ENCODE results near the gene BOLA1. TPM values are rescaled to one million over a fixed set of nuclear protein-coding genes. Genes with fewer than 3 reads are reported as not detected.

Gene BOLA1
- total and polyA plus RNA-seq, 8 donors = 11.4 to 20.1 (median 15.6) TPM

DNA sequence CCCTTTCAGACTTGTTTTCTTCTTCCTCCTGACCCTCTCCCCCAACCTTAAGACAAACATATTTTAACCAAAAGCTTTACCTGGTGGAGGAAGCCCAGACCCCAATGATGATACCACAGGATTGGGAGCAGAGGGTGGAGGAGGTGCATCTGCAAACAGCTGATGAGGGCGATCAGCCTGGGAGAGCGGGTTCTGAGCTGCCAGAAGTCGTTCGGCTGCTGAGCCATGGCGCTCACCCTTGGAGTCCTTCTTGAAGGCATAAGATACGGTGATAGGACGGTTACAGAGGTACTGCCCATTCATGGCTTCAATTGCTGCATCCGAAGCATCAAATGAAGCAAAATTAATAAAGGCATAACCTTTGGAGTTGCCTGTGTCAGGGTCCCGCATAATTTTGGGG lies 26.9 kb downstream of the BOLA1 start:
- no peak for DNase-seq
- no peak overlapping the region for H3K27ac ChIP-seq
- TF ChIP-seq, protein P1, sequence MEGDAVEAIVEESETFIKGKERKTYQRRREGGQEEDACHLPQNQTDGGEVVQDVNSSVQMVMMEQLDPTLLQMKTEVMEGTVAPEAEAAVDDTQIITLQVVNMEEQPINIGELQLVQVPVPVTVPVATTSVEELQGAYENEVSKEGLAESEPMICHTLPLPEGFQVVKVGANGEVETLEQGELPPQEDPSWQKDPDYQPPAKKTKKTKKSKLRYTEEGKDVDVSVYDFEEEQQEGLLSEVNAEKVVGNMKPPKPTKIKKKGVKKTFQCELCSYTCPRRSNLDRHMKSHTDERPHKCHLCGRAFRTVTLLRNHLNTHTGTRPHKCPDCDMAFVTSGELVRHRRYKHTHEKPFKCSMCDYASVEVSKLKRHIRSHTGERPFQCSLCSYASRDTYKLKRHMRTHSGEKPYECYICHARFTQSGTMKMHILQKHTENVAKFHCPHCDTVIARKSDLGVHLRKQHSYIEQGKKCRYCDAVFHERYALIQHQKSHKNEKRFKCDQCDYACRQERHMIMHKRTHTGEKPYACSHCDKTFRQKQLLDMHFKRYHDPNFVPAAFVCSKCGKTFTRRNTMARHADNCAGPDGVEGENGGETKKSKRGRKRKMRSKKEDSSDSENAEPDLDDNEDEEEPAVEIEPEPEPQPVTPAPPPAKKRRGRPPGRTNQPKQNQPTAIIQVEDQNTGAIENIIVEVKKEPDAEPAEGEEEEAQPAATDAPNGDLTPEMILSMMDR (IDR thresholded peaks at IDR 0.05) = no peak
- no peaks in the 10 kb centered on the region for H3K9me3 ChIP-seq
- peaks cover 7 to 51% of the 10 kb centered on the region in 2 donors for H3K4me1 ChIP-seq
- intact Hi-C loops (cut with DNase I) = no loop called here
- no peaks in the 10 kb centered on the region for H3K27me3 ChIP-seq
- no peak for ATAC-seq
- H3K36me3 ChIP-seq = peaks cover 0 to 54% of the 10 kb centered on the region in 2 donors
- H3K4me3 ChIP-seq = peak overlapping the region in 1 of 2 donors; percentile 89

DNA sequence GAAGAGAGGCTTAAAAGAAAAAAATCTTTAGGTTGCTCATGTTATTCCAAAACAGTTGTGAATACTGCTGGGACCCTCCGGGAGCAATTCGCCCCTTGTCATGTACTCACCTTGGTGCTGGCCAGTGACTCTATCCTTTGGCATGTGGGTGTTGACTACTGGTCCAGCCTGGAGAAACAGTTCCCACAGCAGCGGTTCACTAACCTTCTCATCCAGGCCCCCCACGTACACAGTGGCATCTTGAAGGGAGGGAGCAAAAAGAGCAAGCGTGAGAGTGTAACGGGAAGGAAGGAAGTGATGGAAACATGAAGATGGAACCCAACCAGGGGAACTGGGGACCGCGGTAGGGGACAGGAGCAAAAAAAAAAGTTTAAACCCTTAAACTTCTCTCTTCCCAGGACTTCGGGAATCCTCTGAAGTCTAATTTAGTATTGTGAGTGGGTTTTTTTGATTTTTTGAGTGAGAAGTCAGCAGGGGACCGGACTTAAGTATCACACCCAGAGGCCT lies 27.7 kb downstream of the BOLA1 start:
- intact Hi-C loops (cut with DNase I) = no loop called here
- Histone ChIP-seq H3K4me1 (peaks cover 7 to 56% of the 10 kb centered on the region in 2 donors), H3K27me3 (no peaks in the 10 kb centered on the region), H3K4me3 (peak overlapping the region; percentile 80 to 89), H3K27ac (peak overlapping the region; percentile 96 to 98), H3K9me3 (no peaks in the 10 kb centered on the region), H3K36me3 (peaks cover 0 to 46% of the 10 kb centered on the region in 2 donors)
- TF ChIP-seq, protein P1 (IDR thresholded peaks at IDR 0.05) = no peak
- no peak for DNase-seq
- no peak for ATAC-seq

DNA sequence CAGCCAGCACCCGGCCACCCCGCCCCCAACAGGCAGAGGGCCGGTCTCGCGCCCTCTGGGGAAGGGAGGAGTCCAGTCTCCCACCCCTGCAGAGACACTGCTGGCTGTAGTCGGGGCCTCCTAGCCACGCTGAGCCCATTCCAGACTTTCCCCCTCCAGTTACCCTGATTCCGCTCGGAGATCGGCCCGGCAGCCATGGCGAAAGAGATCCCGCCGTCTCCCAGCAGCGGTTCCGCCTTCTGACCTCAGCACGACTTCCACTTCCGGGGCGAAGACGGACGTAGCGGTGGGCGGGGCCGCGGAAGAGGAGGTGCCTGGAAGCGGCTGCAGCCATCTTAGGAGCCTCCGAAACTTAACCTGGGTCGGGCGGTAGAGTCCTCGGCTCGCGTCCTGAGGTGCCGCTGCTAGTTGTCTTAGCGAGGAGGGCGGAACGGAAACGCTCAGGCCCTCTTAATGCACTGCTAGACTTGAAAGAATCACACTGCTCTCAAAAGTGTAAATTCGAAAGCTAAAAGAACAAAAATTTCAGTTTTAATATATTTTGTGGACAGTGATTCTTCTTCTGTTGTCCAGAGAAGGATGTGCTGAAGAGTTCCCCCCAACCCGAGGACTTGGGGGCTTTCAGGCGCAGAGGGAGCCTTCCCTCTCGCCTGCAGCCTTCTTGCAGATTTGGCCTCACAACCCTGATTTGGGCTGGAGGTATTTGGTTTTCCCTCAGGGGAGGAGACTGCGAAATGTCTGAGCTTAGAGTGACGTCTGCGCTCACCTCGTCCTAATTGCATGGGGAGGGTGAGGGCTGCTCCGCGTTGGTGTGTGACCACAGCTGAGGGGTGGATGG lies 28.4 kb downstream of the BOLA1 start, which contains the start of gene SF3B4:
Gene SF3B4, minus strand, starts transcription at position 241 of the 838 bp plus-strand sequence. Its CDS starts 44 bp downstream, at position 197.
- peak within 1 kb of the TSS; percentile 96 to 98 for H3K27ac ChIP-seq
- DNase-seq (peak; percentile 94 to 98 (median 96)), ATAC-seq (peak; percentile 100)
- H3K27me3 ChIP-seq = no peaks in the 10 kb centered on the region
- H3K4me1 ChIP-seq = peaks cover 7 to 57% of the 10 kb centered on the region in 2 donors
- intact Hi-C loops (cut with DNase I) = no loop called here
- H3K9me3 ChIP-seq = no peaks in the 10 kb centered on the region
- TF ChIP-seq, protein P1 (IDR thresholded peaks at IDR 0.05) = no peak
- H3K36me3 ChIP-seq = peaks cover 0 to 39% of the 10 kb centered on the region in 2 donors
- peak within 1 kb of the TSS; percentile 80 to 89 for H3K4me3 ChIP-seq

DNA sequence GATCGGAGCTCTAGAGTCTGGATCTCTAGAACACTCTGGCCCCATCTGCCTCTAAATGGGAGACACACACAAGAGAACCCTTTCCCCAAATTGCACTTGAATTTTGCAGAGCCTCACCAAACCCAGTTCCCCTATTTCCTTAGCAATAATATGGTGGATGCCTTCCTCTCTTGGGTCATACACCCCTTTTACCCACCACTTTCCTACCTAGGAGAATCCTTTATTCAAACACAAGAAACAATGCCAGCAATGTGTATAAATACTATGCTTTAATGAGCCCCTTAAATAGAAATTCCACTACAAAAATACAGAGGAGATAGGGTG lies 29.0 kb downstream of the BOLA1 start:
- Histone ChIP-seq H3K4me3 (peak overlapping the region; percentile 80 to 89), H3K27me3 (no peaks in the 10 kb centered on the region), H3K9me3 (no peaks in the 10 kb centered on the region), H3K36me3 (peaks cover 0 to 33% of the 10 kb centered on the region in 2 donors), H3K4me1 (peaks cover 7 to 57% of the 10 kb centered on the region in 2 donors), H3K27ac (peak overlapping the region; percentile 96 to 98)
- intact Hi-C loops (cut with DNase I) = no loop called here
- TF ChIP-seq, protein P1 (IDR thresholded peaks at IDR 0.05) = no peak
- ATAC-seq (no peak), DNase-seq (no peak)

DNA sequence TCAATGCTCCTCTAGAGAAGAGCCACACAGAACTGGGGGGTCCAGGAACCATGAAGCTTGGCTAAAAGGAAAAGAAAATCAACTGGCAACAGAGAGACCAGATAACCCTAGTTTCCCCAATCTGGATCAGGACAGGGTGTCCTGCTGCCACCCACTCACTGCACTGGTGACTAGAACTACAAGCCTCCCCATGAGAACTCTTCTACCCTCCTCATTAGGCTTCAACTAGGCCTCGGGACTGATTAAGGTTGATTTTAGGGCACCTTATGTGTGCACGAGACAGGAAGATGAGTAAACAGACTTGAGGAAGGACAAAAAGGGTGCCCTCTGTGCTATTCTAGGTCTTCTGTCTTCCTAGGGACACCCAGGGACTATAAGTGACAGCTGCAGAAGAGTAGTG lies 30.5 kb downstream of the BOLA1 start:
- Histone ChIP-seq H3K9me3 (no peaks in the 10 kb centered on the region), H3K36me3 (peaks cover 0 to 18% of the 10 kb centered on the region in 2 donors), H3K27ac (no peak overlapping the region), H3K4me1 (peaks cover 7 to 52% of the 10 kb centered on the region in 2 donors), H3K4me3 (no peak overlapping the region), H3K27me3 (no peaks in the 10 kb centered on the region)
- intact Hi-C loops (cut with DNase I) = no loop called here
- TF ChIP-seq, protein P1 (IDR thresholded peaks at IDR 0.05) = no peak
- no peak for DNase-seq
- no peak for ATAC-seq

Measured in left lung (tissue), 10 donors.